Astrocyte (in vitro differentiated cells and primary cell): ENCODE measurements around the gene CMSS1. TPM values are rescaled to one million over a fixed set of nuclear protein-coding genes. Genes with fewer than 3 reads are reported as not detected.
A peak's percentile ranks its signal among the peaks of the same experiment; 100 is the strongest.

Experiments used
- DNase-seq: peaks from one replicate; pipeline ENCODE4 v3.0.0-alpha.2; 2010; ENCODE audit warnings: low read depth
- FAIRE-seq: peaks from 2 replicates; lab custom pipeline; 2011; peaks lifted over from hg19 to GRCh38; lab: Jason Lieb, UNC
- H2AFZ ChIP-seq: 2 replicates; pipeline ENCODE4 v1.6.0; 2012; ENCODE audit warnings: low read depth, low read length, inconsistent platforms
- H3K27ac ChIP-seq: 2 replicates; pipeline ENCODE4 v1.5.1; 2011; ENCODE audit warnings: low read depth, low read length, inconsistent platforms
- H3K27me3 ChIP-seq: 2 replicates; pipeline ENCODE4 v1.6.0; 2011; ENCODE audit warnings: low read length, inconsistent platforms; ENCODE audit not compliant: insufficient read depth
- H3K36me3 ChIP-seq: 2 replicates; pipeline ENCODE4 v1.5.1; 2011; ENCODE audit warnings: low read length, inconsistent platforms; ENCODE audit not compliant: insufficient read depth
- H3K4me1 ChIP-seq: 2 replicates; pipeline ENCODE4 v1.5.1; 2011; ENCODE audit warnings: low read length, inconsistent platforms; ENCODE audit not compliant: insufficient read depth
- H3K4me2 ChIP-seq: 2 replicates; pipeline ENCODE4 v1.6.0; 2012; ENCODE audit warnings: low read length, inconsistent platforms
- H3K4me3 ChIP-seq: 2 replicates; pipeline ENCODE4 v1.5.1; 2011; ENCODE audit warnings: low read depth, mild to moderate bottlenecking, low read length, inconsistent platforms; ENCODE audit not compliant: insufficient read depth
- H3K79me2 ChIP-seq: 2 replicates; pipeline ENCODE4 v1.6.0; 2012; ENCODE audit warnings: mild to moderate bottlenecking, low read length, inconsistent platforms; ENCODE audit not compliant: insufficient read depth
- H3K9ac ChIP-seq: 2 replicates; pipeline ENCODE4 v1.6.0; 2012; ENCODE audit warnings: mild to moderate bottlenecking, low read length, inconsistent platforms
- H3K9me3 ChIP-seq: 2 replicates; pipeline ENCODE4 v1.5.1; 2012; ENCODE audit warnings: low read depth, mild to moderate bottlenecking, low read length, inconsistent platforms; ENCODE audit not compliant: insufficient read depth
- H4K20me1 ChIP-seq: 2 replicates; pipeline ENCODE4 v1.6.0; 2012; ENCODE audit warnings: low read length, inconsistent platforms; ENCODE audit not compliant: insufficient read depth
- H3K27ac Mint-ChIP-seq: one replicate; pipeline ENCODE4 v1.8.0; 2021; ENCODE audit warnings: mild to moderate bottlenecking, mixed read lengths; ENCODE audit not compliant: unreplicated experiment
- H3K27me3 Mint-ChIP-seq: one replicate; pipeline ENCODE4 v1.8.0; 2021; ENCODE audit warnings: low read depth, mixed read lengths; ENCODE audit not compliant: unreplicated experiment
- H3K36me3 Mint-ChIP-seq: one replicate; pipeline ENCODE4 v1.8.0; 2021; ENCODE audit warnings: low read depth, mixed read lengths; ENCODE audit not compliant: unreplicated experiment
- H3K4me1 Mint-ChIP-seq: one replicate; pipeline ENCODE4 v1.8.0; 2021; ENCODE audit warnings: low read depth, mixed read lengths; ENCODE audit not compliant: unreplicated experiment
- H3K4me3 Mint-ChIP-seq: one replicate; pipeline ENCODE4 v1.8.0; 2021; ENCODE audit warnings: mild to moderate bottlenecking, moderate library complexity, mixed read lengths; ENCODE audit not compliant: unreplicated experiment
- H3K9me3 Mint-ChIP-seq: one replicate; pipeline ENCODE4 v1.8.0; 2021; ENCODE audit warnings: mild to moderate bottlenecking, mixed read lengths; ENCODE audit not compliant: unreplicated experiment
- EZH2 ChIP-seq: IDR thresholded peaks from 2 replicates; pipeline ENCODE4 v1.6.1; 2012; ENCODE audit warnings: mild to moderate bottlenecking, low read length, inconsistent platforms; ENCODE audit not compliant: insufficient read depth
- total RNA-seq: library from RNA; stranded (reverse); gene quantifications from 2 replicates; pipeline ENCODE4 v1.2.1, GENCODE V29; 2021
- TF ChIP-seq, protein P1 (sequence below): IDR thresholded peaks from 2 replicates; pipeline ENCODE4 v1.5.1; 2011; ENCODE audit warnings: low read depth, mild to moderate bottlenecking, inconsistent platforms, low read length, moderate library complexity; ENCODE audit not compliant: insufficient read depth

Gene CMSS1
- total RNA-seq, 1 donor from 2014 or later: 12.5 TPM

DNA sequence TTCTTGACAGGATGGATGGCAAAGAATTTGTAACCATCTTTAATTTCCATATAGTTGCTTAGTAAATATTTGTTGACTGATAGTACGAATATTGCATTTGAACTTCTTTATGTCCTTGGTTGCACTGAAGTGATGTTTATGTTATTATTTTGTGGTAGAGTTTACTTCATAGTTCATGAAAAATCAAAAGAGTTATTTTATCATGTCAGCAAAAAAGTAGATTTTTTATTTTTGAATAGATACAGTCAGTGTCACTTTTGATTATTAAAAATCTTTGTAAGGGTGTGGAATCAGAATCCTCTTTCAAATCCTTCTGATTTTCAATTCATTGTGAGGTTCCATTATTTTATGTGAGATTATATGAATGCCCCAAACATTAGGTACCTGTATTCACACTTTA is 261.7 kb downstream of the CMSS1 start:
- no peak overlapping the region for H3K27ac ChIP-seq
- H3K36me3 ChIP-seq: no peaks in the 10 kb centered on the region
- DNase-seq (no peak), FAIRE-seq (no peak)
- H3K36me3 Mint-ChIP-seq: no peaks in the 10 kb centered on the region
- no peak for TF ChIP-seq EZH2
- TF ChIP-seq, protein P1, sequence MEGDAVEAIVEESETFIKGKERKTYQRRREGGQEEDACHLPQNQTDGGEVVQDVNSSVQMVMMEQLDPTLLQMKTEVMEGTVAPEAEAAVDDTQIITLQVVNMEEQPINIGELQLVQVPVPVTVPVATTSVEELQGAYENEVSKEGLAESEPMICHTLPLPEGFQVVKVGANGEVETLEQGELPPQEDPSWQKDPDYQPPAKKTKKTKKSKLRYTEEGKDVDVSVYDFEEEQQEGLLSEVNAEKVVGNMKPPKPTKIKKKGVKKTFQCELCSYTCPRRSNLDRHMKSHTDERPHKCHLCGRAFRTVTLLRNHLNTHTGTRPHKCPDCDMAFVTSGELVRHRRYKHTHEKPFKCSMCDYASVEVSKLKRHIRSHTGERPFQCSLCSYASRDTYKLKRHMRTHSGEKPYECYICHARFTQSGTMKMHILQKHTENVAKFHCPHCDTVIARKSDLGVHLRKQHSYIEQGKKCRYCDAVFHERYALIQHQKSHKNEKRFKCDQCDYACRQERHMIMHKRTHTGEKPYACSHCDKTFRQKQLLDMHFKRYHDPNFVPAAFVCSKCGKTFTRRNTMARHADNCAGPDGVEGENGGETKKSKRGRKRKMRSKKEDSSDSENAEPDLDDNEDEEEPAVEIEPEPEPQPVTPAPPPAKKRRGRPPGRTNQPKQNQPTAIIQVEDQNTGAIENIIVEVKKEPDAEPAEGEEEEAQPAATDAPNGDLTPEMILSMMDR: no peak
- H3K9me3 Mint-ChIP-seq: no peaks in the 10 kb centered on the region
- no peak overlapping the region for H3K4me3 ChIP-seq
- H3K9me3 ChIP-seq: no peaks in the 10 kb centered on the region
- H2AFZ ChIP-seq: no peak overlapping the region
- peaks cover 47% of the 10 kb centered on the region for H3K4me1 Mint-ChIP-seq
- H3K27me3 Mint-ChIP-seq: no peaks in the 10 kb centered on the region
- H3K4me2 ChIP-seq: no peak overlapping the region
- no peaks in the 10 kb centered on the region for H3K79me2 ChIP-seq
- peaks cover 8% of the 10 kb centered on the region for H3K4me1 ChIP-seq
- H3K27ac Mint-ChIP-seq: no peak overlapping the region
- H3K4me3 Mint-ChIP-seq: no peak overlapping the region
- no peaks in the 10 kb centered on the region for H4K20me1 ChIP-seq
- no peak overlapping the region for H3K9ac ChIP-seq
- no peaks in the 10 kb centered on the region for H3K27me3 ChIP-seq

DNA sequence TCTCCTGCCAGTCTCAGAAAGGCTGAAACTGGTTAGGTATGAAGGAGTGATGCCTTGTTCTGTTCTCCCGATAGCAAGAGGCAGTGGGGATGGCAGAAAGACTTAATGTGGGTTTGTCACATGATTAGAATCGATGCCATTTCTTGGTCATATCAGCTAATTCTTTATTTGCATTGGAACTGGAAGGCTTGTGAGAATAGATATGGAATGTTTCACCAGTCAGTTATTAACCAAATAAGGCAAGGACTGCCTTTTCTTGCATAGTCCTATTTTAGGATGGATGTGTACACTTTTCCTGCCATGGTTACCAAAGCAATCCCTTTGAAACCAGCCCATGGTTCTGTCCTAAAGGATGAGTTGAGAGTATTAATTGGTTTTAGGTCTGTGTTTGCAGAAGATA is 262.9 kb downstream of the CMSS1 start:
- H3K27me3 Mint-ChIP-seq: no peaks in the 10 kb centered on the region
- no peaks in the 10 kb centered on the region for H3K27me3 ChIP-seq
- no peak overlapping the region for H3K4me2 ChIP-seq
- TF ChIP-seq, protein P1: no peak
- TF ChIP-seq EZH2: no peak
- H3K27ac Mint-ChIP-seq: peak overlapping the region; percentile 14
- no peaks in the 10 kb centered on the region for H3K79me2 ChIP-seq
- no peaks in the 10 kb centered on the region for H4K20me1 ChIP-seq
- H3K27ac ChIP-seq: no peak overlapping the region
- no peaks in the 10 kb centered on the region for H3K36me3 ChIP-seq
- no peak for FAIRE-seq
- peaks cover 7% of the 10 kb centered on the region for H3K4me1 ChIP-seq
- H3K4me3 Mint-ChIP-seq: no peak overlapping the region
- H3K9ac ChIP-seq: no peak overlapping the region
- H3K9me3 ChIP-seq: no peaks in the 10 kb centered on the region
- H3K4me3 ChIP-seq: no peak overlapping the region
- H3K9me3 Mint-ChIP-seq: no peaks in the 10 kb centered on the region
- peak; percentile 65 for DNase-seq
- H3K36me3 Mint-ChIP-seq: no peaks in the 10 kb centered on the region
- peaks cover 48% of the 10 kb centered on the region for H3K4me1 Mint-ChIP-seq
- no peak overlapping the region for H2AFZ ChIP-seq

DNA sequence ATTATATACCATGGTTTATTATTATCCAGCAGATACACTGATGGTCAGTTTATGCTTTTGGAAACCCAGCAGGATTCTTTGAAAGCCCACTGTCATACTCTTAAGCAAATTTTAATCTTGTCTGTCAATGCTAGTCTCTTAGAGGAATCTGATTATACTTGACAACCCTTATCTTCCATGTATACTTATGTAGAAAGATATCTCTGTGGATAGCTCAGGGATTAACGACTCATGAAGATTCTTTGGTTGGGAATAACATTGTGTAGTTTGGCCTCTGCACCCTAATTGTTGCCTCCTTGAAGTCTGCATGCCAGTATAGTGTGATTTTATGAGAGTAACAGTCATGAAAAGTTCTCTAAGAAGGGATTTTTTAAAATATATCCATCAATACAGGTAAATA is 263.6 kb downstream of the CMSS1 start:
- Mint-ChIP-seq H3K36me3 (no peaks in the 10 kb centered on the region), H3K27ac (no peak overlapping the region), H3K9me3 (no peaks in the 10 kb centered on the region), H3K4me3 (no peak overlapping the region), H3K27me3 (no peaks in the 10 kb centered on the region), H3K4me1 (peaks cover 44% of the 10 kb centered on the region)
- no peak for FAIRE-seq
- Histone ChIP-seq H2AFZ (no peak overlapping the region), H3K9me3 (no peaks in the 10 kb centered on the region), H3K9ac (no peak overlapping the region), H3K27ac (no peak overlapping the region), H3K4me2 (no peak overlapping the region), H3K36me3 (no peaks in the 10 kb centered on the region), H3K27me3 (no peaks in the 10 kb centered on the region), H3K79me2 (no peaks in the 10 kb centered on the region), H4K20me1 (no peaks in the 10 kb centered on the region), H3K4me3 (no peak overlapping the region), H3K4me1 (peaks cover 7% of the 10 kb centered on the region)
- no peak for DNase-seq
- TF ChIP-seq EZH2: no peak
- TF ChIP-seq, protein P1: no peak
